Tibial artery (tissue), 4 donors: Measurements from ENCODE around the gene CTSA.

ENCODE experiments used
- DNase-seq, 2 donors: peaks; one replicate each; pipeline ENCODE4 v3.0.0-alpha.2; 2019
- H3K27ac ChIP-seq, 2 donors: fragments of 200-600 bp; sonication (generic) in 1 of 2; 1 replicate in 1 of 2; 2 replicates in 1 of 2; pipeline ENCODE4 v1.5.1; 2018 to 2019; ENCODE audit warnings: mild to moderate bottlenecking in 1 of 2
- H3K27me3 ChIP-seq, 2 donors: fragments of 200-600 bp; sonication (generic) in 1 of 2; one replicate each; pipeline versions ENCODE4 v1.5.1 to v1.6.0; 2016 to 2019
- H3K36me3 ChIP-seq, 3 donors: fragments of 200-600 bp; sonication (generic) in 2 of 3; one replicate each; pipeline ENCODE4 v1.5.1; 2016 to 2019; ENCODE audit warnings: mild to moderate bottlenecking in 2 of 3
- H3K4me1 ChIP-seq, 4 donors: fragments of 200-600 bp; sonication (generic) in 2 of 4; 1 replicate in 3 of 4; 2 replicates in 1 of 4; pipeline ENCODE4 v1.5.1; 2016 to 2019
- H3K4me3 ChIP-seq, 2 donors: fragments of 200-600 bp; sonication (generic) in 1 of 2; 1 replicate in 1 of 2; 2 replicates in 1 of 2; pipeline ENCODE4 v1.5.1; 2018 to 2019; ENCODE audit warnings: mild to moderate bottlenecking in 2 of 2
- H3K9me3 ChIP-seq, 3 donors: fragments of 200-600 bp; sonication (generic) in 1 of 3; one replicate each; pipeline ENCODE4 v1.5.1; 2016 to 2019
- CTCF ChIP-seq, 2 experiments: fragments of 200-600 bp in 1 of 2; fragments of 450-650 bp in 1 of 2; IDR thresholded peaks; one replicate each; pipeline ENCODE4 v1.5.1; 2017 to 2019; ENCODE audit warnings: antibody characterized with exemption in 2 of 2, mild to moderate bottlenecking in 1 of 2, moderate library complexity in 1 of 2
- intact Hi-C: fragments of 100-400 bp; cut with DNase I; formaldehyde crosslinking; loops from one replicate; pipeline ENCODE4 v1.15.0; 2023; ENCODE audit warnings: low total_unique reads

Gene CTSA

GRCh38 chr20:45880988-45881788 is 9.9 kb upstream of the CTSA start, which contains the start of gene ZSWIM1:
Gene ZSWIM1 (plus strand): TSS chr20:45881227. CDS start chr20:45882593, 1,366 bp downstream.
- Histone ChIP-seq H3K27ac (peak within 1 kb of the TSS; percentile 81 to 83), H3K4me3 (peak within 1 kb of the TSS; percentile 56 to 67), H3K9me3 (no peaks in the 10 kb centered on the region), H3K27me3 (no peaks in the 10 kb centered on the region), H3K4me1 (peaks cover 0 to 17% (median 13%) of the 10 kb centered on the region in 4 donors), H3K36me3 (peaks cover 24 to 49% (median 39%) of the 10 kb centered on the region in 3 donors)
- intact Hi-C loops: loop anchor here (10.0 kb wide), 1 partner anchor 86 kb away; the partner anchor contains the start of genes DNTTIP1 and WFDC3
- DNase-seq: peak; percentile 100
- TF ChIP-seq CTCF (IDR thresholded peaks at IDR 0.05): peak in 1 of 2 experiments; percentile 19

- no peaks in the 10 kb centered on the region for H3K27me3 ChIP-seq
- H3K27ac ChIP-seq: no peak overlapping the region
- H3K4me1 ChIP-seq: peaks cover 0 to 17% (median 13%) of the 10 kb centered on the region in 4 donors
- intact Hi-C loops: loop anchor here (10.0 kb wide), 1 partner anchor 88 kb away; the partner anchor contains the start of genes DNTTIP1 and WFDC3
- peaks cover 16 to 52% (median 42%) of the 10 kb centered on the region in 3 donors for H3K36me3 ChIP-seq
- no peak overlapping the region for H3K4me3 ChIP-seq
- no peak for DNase-seq
- no peaks in the 10 kb centered on the region for H3K9me3 ChIP-seq
- TF ChIP-seq CTCF (IDR thresholded peaks at IDR 0.05): no peak
Measured at GRCh38 chr20:45882469-45883099, 8.6 kb upstream of the CTSA start.

- no peaks in the 10 kb centered on the region for H3K9me3 ChIP-seq
- no peak for DNase-seq
- no peak overlapping the region for H3K4me3 ChIP-seq
- intact Hi-C loops: loop anchor here (10.0 kb wide), 1 partner anchor 88 kb away; the partner anchor contains the start of genes DNTTIP1 and WFDC3
- peaks cover 0 to 17% (median 13%) of the 10 kb centered on the region in 4 donors for H3K4me1 ChIP-seq
- no peaks in the 10 kb centered on the region for H3K27me3 ChIP-seq
- no peak overlapping the region for H3K27ac ChIP-seq
- no peak for TF ChIP-seq CTCF (IDR thresholded peaks at IDR 0.05)
- H3K36me3 ChIP-seq: peaks cover 11 to 50% (median 39%) of the 10 kb centered on the region in 3 donors
Measured at GRCh38 chr20:45883100-45883469, 8.1 kb upstream of the CTSA start.

GRCh38 chr20:45886590-45887345 is 4.4 kb upstream of the CTSA start:
- Histone ChIP-seq H3K4me3 (no peak overlapping the region), H3K4me1 (peaks cover 0 to 34% (median 22%) of the 10 kb centered on the region in 4 donors), H3K27me3 (no peaks in the 10 kb centered on the region), H3K9me3 (no peaks in the 10 kb centered on the region), H3K27ac (no peak overlapping the region), H3K36me3 (peaks cover 11 to 52% (median 41%) of the 10 kb centered on the region in 3 donors)
- TF ChIP-seq CTCF (IDR thresholded peaks at IDR 0.05): no peak
- intact Hi-C loops: loop anchor here (10.0 kb wide), 1 partner anchor 92 kb away; the partner anchor contains the start of genes DNTTIP1 and WFDC3
- DNase-seq: no peak

- peaks cover 0 to 34% (median 21%) of the 10 kb centered on the region in 4 donors for H3K4me1 ChIP-seq
- H3K9me3 ChIP-seq: no peaks in the 10 kb centered on the region
- no peaks in the 10 kb centered on the region for H3K27me3 ChIP-seq
- DNase-seq: no peak
- no peak for TF ChIP-seq CTCF (IDR thresholded peaks at IDR 0.05)
- peaks cover 11 to 51% (median 41%) of the 10 kb centered on the region in 3 donors for H3K36me3 ChIP-seq
- intact Hi-C loops: loop anchor here (10.0 kb wide), 1 partner anchor 93 kb away; the partner anchor contains the start of genes DNTTIP1 and WFDC3
- no peak within 1 kb of the TSS for H3K4me3 ChIP-seq
- H3K27ac ChIP-seq: no peak within 1 kb of the TSS
Measured at GRCh38 chr20:45887346-45887715, 3.8 kb upstream of the CTSA start, which contains the start of gene SPATA25. Gene SPATA25 (minus strand): TSS chr20:45887622. CDS start chr20:45887590, 32 bp downstream.
